GM12872 (cell line): ENCODE data around the gene LPA.

Experiments used
- TF ChIP-seq, protein P1 (sequence below): IDR thresholded peaks from 3 replicates; pipeline ENCODE4 v1.5.1; 2011; ENCODE audit warnings: low read depth, mild to moderate bottlenecking, low read length, moderate library complexity; ENCODE audit not compliant: insufficient read depth

LPA gene

DNA sequence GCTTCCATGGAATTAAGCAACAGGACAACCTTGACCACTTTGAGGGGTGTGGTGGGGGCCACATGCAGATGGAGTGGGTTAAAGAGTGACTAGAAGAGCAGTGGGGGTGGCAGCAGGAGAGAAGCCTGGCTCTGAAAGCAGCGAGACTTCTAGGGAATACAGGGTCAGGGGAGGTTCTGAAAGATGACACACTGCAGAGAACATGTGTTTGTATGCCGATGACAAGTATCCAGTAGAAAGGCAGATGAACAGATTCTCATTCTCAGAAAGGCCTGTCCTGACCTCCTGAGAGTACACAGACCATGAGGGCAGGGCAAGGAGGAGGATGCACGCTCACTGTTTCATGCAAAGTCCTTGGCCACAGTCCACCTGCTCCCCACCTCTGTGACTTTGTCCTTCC is 2.9 kb downstream of the LPA start:
- TF ChIP-seq, protein P1, sequence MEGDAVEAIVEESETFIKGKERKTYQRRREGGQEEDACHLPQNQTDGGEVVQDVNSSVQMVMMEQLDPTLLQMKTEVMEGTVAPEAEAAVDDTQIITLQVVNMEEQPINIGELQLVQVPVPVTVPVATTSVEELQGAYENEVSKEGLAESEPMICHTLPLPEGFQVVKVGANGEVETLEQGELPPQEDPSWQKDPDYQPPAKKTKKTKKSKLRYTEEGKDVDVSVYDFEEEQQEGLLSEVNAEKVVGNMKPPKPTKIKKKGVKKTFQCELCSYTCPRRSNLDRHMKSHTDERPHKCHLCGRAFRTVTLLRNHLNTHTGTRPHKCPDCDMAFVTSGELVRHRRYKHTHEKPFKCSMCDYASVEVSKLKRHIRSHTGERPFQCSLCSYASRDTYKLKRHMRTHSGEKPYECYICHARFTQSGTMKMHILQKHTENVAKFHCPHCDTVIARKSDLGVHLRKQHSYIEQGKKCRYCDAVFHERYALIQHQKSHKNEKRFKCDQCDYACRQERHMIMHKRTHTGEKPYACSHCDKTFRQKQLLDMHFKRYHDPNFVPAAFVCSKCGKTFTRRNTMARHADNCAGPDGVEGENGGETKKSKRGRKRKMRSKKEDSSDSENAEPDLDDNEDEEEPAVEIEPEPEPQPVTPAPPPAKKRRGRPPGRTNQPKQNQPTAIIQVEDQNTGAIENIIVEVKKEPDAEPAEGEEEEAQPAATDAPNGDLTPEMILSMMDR: no peak

DNA sequence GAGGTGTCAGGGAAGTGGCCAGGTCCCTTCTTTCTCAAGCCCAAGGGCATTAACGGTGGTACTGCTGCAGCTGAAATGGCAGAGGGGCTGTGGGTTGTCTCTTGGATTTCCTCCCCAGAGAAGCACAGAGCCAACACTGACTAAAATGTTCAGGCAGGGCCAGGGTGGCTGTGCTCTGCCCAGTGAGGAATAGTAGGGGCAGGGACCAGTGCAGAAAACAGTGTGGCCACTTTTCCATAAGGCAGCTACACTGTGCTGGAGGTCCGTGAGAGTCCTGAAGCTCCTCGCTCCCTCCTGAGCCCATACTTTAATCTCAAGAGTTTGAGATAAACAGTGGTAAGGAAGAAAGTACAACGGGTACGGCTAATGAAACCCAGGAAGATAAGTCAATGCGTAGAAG is 4.5 kb downstream of the LPA start:
- TF ChIP-seq, protein P1: no peak

DNA sequence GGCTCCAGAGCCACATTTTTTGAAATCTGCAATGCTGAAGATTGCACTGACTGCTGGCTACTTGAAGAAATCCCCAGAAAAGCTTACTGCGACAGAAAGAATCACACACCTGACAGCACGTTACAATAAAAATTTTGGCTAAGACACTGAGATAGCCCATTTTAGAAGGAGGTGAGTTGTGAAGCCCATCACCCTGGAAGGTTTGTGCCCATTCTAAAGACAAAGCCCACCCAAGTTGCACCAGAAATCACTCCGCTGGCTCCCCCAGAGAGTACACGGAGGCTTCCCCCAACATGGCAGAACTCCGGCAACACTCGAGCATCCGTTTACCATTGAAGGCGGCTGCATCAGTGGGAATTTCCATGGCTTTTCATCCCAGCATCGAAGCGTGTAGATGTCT is 29.4 kb downstream of the LPA start:
- TF ChIP-seq, protein P1: no peak

DNA sequence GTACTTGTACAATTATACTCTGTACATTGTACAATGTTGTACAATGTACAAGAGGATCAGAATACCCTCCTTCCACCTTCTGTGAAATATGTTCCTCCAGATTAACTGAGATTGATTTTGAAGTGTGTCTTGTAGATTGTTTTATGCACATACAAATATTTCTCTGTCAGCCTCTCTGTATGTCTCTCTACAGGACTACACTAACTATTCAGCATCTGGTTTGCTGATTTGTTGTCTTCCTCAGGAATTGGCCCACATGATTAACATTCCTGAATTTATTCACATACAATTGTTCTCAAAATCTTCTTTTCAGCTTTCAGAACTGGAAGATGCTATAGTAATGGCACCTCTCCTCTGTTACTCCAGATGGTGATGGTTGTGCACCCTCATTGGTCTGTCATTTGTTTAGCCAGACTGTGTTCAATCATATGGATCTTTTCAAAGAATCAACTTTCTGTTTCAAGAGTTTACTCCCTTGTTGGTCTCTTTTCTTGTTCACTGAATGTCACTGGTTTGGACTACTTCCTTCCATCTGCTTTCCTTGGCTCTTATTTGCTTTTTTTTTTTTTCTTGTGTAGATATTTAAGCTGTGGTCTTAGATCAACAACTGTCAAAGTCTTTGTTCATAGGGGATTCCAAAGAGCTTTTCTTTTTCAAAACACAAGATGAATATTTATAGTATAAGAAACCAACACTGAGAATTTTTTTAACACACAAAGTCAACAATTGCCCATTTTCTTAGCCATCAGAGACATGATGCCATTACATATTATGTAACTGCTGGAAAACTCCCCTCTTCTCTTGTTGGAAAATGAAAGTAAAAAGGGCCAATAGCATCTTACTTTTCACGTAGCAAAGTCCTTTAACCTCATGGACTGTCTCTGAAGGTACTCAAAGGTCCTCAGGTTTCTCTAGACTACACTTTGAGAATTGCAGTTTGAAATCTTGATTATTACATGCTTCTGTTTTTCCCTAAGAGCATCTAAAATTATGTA is 67.9 kb downstream of the LPA start:
- TF ChIP-seq, protein P1: no peak

DNA sequence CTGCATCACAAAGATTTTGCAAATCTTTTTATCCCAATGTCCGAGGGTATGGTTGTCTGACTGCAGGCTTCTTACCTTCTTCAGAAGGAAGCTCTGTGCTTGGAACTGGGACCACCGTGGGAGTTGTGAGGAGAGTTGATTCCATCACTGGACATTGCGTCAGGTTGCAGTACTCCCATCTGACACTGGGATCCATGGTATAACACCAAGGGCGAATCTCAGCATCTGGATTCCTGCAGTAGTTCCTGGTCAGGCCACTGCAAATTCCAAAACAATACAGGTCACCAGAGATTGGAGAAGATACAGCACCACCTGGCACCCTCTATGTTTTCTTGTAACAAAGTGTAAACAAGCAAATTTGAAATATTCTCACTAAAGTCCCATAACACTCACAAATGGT is 77.7 kb downstream of the LPA start:
- TF ChIP-seq, protein P1: no peak

DNA sequence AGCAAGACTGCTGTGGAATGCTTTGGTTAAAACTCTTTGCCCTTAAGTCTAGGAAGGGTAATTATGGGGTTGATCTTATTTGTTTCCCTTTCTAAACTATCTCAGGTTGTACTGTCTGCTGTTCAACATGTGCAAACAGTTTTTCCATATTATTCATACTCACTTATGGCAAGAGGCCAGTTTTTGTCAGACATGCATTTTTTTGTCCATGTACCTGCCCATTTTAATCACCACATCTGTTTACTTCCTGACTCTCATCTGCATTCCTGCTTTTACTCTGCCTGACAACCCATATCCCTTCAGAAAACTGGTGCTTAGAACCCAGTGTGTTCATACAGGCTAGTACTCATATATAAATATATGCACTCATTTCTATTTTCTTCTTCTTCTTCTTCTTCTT is 80.3 kb downstream of the LPA start:
- TF ChIP-seq, protein P1: no peak

DNA sequence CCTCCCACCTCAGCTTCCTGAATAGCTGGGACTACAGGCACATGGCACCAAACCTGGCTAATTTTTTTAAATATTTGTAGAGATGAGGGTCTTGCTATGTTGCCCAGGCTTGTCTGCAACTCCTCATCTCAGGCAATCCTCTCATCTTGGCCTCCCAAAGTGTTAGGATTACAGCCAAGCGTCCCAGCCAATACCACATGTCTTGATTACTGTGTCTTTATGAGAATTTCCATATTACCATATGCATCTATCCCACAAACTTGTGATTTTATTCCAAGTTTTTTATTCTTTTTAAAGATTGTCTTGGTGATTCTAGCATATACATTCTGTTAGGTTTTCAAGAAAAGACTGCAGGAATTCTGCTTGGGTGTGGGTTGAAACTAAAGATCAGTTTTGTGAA is 82.7 kb downstream of the LPA start:
- TF ChIP-seq, protein P1: no peak
